Activated T-cell treated with anti-CD3 and anti-CD28 coated beads for 24 hours (primary cell): ENCODE measurements around the gene PTPN1.
A peak's percentile ranks its signal among the peaks of the same experiment; 100 is the strongest.
"Not testable (repeated sequence)": the region's sequence is repeated elsewhere in the genome, so short reads cannot be mapped to it uniquely, and the experiment has no call there.

ENCODE experiments used
- DNase-seq: peaks from one replicate; pipeline ENCODE4 v3.0.0-alpha.2; 2020; ENCODE audit warnings: low read depth

PTPN1 gene

GRCh38 chr20:50509923-50510705, at the start of gene PTPN1:
PTPN1 (plus strand) TSS chr20:50510383; CDS start chr20:50510528, 145 bp downstream.
- DNase-seq = peak; percentile 99

DNA sequence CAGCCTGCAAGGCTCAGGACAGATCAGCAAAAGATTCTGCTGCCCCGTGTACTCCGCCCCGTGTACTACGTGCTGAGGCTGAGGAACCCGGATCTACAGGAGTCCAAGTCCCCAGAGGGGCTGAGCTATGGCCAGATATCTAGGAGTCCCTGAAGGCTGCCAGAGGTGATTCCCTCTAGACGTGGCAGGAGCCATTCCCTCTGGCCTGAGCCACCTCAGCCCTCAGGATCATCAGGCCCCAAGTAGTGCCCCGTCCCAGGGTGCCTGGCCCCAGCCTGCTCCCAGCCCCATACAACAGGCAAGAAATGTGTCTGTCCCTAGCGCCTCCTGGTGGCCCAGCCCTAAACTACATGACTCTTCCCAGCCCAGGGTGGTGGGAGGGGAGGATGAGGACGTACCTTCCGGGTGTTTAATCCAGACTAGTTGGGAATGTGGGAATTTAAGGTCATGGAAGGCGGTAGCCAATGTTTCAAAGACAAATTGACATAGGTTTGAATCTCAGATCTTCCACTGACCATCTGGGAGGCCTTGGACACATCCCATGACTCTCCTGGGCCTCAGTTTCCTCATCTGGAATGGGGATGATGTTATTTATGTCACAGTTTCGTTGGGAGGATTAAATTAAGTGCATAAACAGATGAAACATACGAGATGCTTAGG, 49.4 kb upstream of the PTPN1 start:
- peak; percentile 76 for DNase-seq

DNA sequence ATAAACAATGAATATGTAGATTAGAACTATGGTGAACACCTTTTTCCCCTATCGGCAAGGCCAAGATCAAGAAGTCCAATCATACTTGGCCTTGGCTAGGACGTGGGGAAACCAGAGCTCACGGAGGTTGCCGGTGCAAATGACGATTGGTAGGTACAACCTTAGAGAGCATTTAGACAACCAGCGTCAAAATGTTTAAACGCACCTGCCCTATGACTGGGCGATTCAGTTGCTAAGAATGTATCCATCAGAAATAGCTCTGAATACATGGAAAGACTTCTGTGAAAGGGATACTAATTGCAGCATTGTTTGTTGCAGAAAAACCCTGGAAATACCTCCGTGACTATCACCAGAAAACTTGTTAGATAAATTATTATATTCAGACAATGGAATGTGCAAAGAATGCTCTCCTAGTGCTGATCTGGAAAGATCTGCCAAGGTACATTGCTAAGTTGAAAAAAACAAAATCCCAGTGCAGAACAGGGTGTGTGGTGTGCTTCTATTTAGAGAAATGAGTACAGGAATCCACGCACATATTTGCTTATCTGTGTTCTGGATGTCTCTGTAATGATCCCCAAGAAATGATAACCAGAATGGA, 48.0 kb upstream of the PTPN1 start:
- DNase-seq = no peak

- peak; percentile 42 for DNase-seq
Observed at GRCh38 chr20:50464026-50464724, 46.0 kb upstream of the PTPN1 start.

DNA sequence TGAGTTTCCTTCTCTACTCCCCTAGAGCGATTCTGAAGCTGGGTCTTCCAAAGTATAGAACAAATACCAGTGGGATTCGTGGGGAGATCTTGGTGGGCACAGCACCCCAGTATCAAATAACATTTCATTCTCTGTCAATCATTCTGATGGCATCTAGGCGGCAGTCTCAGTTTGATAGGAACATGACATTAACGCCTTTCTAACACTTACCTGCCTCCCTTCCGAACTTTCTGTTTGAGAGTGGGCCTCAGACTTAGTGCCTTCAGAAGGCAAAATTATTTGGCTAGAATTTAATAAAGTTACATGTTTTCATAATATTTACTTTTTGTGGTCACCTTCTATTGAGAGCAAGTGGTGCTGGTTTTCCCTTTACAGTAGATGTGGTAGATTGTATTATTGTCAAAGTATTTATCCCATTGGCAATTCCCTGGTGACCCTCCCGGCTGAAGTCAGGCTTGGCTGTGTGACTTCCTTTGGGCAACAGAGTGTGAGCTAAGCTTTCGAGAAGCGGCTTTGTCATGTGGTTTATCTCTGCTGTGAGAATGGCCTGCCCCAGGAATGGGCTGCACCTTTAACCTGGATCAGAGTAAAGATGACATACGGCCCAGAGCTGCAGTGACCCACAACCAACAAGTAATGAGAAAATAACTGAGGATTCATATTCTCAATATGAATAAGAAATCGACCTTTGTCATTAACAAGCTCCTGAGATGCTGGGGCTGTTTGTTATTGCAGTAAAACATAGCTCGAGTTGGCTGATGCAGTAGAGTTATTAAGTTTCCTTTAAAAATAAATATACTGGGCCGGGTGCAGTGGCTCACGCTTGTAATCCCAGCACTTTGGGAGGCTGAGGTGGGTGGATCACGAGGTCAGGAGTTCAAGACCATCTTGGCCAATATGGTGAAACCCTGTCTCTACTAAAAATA, 45.2 kb upstream of the PTPN1 start:
- no peak for DNase-seq

- no peak for DNase-seq
Observed at GRCh38 chr20:50467174-50467573, 43.0 kb upstream of the PTPN1 start.

- DNase-seq = peak; percentile 20
Observed at GRCh38 chr20:50467718-50468356, 42.3 kb upstream of the PTPN1 start.

DNA sequence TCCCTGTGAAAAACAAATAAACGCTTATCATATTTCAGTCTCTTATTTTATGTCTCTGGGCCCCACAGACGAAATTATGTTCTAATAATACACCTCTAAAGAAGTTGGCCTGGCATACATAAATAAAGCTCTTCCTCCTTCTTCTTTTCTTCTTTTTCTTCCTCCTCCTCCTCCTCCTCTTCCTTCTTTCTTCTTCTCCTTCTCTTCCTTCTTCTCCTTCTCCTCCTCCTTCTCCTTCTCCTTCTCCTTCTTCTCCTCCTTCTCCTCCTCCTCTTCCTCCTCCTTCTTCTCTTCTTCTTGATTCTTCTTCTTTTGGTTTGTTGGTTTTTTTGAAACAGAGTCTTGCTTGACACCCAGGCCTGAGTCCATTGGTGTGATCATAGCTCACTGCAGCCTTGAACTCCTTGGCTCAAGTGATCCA, 41.8 kb upstream of the PTPN1 start:
- no peak for DNase-seq

DNA sequence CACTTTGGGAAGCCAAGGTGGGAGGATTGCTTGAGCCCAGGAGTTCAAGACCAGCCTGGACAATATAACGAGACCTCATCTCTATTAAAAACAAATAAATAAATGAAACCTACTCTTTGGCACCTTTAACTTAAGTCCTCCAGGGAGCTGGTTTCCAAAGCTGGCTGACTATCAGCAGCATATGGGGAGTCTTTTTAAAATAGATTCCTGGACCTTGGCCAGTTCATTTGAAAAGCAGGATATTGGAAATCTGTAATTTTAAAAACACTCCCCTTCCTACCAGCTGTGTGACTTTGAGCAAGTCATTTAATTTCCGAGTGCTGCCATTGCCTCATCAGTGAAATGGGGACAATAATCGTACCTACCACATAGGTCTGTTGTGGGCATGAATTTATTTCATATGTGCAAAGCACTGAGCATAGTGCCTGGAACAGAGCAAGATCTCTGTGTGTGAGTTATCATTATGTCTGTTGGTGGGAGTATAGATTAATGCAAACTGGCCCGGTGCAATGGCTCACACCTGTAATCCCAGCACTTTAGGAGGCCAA, 40.9 kb upstream of the PTPN1 start:
- DNase-seq = no peak

GRCh38 chr20:50469796-50470195, 40.4 kb upstream of the PTPN1 start:
- no peak for DNase-seq

DNA sequence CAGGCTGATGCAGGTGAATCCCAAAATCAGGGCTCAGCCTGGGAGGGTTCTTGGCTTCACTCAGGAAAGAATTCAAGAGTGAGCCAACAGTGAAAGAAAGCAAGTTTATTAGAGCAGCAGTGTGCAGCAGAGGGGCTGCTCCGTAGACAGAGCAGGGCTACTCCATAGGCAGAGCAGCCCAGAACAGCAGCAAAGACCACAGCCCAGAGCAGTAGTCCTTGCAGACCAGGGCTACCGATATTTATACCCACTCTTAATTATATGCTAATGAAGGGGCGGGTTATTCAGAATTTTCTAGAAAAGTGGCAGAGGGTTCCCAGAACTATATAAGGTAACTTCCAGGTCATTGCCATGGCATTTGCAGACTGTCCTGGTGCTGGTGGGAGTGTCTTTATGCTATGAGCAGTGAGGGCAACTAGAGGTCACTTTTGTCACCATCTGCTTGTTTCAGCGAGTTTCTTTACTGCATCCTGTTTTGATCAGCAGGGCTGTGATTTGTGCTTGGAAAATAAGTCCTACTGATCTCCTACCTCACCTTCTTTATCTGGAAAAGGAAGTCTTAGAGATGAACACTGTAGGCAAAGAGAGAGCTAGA, 39.8 kb upstream of the PTPN1 start:
- DNase-seq = no peak

DNA sequence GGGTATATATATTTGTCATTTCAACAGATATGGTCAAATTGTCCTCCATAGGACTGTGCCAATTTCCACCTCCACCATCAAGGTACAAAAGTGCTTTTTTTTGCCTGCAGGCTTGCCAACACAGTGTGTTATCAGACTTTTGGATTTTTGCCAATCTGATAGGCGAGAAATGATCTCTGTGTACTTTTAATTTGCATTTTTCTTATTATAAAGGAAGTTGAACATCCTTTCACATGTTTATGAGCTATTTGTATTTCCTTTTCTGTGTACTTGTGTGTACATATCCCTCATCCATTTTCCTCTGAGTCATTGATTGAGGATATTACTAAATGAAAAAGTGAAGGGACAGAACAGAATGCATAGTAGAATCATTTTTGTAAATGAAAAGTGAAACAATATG, 39.0 kb upstream of the PTPN1 start:
- DNase-seq = no peak

DNA sequence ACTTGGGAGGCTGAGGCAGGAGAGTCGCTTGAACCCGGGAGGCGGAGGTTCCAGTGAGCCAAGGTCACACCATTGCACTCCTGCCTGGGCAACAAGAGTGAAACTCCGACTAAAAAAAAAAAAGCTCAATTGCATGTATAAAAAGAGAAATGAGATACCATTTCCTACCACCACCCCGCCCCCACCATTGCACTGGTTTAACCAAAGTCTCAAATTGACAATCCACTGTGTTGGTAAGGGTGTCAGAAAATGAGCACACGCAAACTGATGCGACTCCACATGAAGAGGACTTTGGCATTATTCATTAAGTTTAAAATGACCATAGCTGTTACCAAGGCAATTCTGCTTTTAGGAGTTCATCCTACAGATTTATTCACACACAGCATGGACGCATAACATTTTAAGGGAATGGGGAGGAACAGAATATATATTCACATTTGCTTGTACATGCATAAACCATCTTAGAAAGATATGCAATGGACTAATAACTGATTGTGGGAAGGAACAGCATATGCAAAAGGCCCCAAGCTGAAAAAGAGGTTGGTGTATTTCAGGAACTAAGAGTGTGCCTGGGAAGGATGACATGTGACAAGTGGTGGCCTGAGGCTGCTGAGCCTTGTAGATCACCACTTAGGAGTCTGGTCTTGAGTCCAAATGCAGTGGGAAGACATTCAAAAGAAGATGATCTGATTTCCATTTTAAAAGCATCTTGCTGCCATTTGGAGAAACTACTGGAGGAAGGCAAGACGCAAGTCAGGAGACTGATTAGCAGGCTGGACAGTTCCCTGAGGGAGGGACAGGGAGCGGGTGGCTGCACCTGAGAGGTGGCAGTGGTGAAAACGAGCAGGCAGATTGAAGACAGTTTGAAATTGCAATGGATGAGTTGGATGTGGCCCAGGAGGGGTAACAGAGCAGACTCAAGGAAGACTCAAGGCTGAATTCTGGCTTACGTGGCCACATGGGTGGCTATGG, 37.2 kb upstream of the PTPN1 start:
- DNase-seq = no peak

DNA sequence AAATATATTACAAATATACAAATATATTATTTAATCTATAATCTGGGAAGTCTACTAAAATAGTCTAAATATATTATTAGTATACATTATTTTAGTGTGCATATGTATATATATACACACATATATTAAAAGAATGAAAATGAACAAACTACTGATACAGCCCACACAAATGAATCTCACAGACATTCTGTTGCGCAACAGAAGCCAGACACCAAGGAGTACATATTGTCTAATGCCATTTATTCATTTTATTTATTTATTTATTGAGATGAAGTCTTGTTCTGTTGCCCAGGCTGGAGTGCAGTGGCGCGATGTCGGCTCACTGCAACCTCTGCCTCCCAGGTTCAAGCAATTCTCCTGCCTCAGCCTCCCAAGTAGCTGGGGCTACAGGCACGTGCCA, 35.8 kb upstream of the PTPN1 start:
- not testable (repeated sequence) for DNase-seq

- no peak for DNase-seq
Observed at GRCh38 chr20:50475681-50476292, 34.4 kb upstream of the PTPN1 start.

DNA sequence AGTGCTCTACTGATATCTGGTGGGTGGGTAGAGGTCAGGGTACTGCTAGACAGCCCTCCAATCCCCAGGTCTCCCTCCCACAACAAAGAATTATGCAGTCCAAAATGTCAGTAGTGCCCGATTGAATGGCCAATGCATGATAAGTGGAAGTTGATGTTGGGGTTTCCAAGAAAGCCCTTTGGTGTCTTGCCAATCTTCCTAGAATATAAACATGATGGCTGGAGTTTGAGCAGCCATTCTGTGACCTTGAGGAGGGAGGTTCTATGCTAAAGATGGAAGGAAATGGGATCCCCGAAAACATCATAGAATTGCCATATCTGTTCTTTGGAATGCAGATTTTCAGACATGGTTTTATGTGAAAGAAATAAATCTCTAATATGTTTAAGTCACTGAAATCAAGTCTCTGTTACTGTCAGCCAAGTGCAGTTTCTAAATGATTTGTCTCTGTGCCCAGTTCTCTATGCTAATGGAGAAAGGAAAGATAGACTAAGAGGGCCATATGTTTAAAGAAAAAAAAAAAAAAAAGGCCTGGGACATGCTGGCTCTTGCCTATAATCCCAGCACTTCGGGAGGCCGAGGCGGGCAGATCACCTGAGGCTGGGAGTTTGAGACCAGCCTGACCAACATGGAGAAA, 32.8 kb upstream of the PTPN1 start:
- DNase-seq = no peak

- peak; percentile 68 for DNase-seq
Observed at GRCh38 chr20:50478162-50478990, 31.8 kb upstream of the PTPN1 start.
